ENCODE measurements around the gene ST3GAL5.
A peak's percentile ranks its signal among the peaks of the same experiment; 100 is the strongest.

Gene ST3GAL5

DNA sequence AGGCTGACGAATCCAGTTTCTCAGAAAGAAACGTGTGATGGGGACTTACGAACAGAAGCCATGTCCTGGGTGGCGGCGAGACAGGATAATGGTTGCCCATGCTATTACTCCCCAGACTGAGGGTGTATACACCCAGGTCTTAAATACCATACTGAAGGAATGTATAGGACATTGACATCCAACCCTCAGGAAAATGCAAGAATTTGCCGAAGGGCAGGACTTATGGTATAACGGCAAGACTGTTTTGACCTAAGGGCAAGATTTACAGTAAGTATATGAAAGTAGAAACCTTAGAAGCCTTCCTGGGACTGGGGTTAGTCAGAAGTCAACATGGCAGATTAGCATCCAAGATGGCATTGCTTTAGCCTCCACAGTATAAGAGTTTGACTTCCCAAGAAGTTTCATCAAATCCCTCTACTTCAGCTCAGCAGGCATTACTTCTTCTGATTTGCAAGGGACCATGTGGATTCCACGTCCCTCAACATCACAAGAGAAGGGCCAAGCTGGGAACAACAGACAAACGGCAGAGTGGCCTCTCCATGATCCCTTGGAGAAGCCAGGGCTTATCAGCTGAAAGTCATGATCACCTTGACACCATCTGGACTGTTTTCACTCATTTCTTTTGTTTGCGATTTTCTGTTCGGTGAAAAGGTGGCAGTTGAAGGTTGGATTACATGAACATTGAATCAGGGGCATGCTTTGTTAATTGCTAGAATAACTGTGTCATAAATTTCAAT, 21.1 kb downstream of the ST3GAL5 start:
- Histone ChIP-seq H3K27me3 (replicated peaks; ENCODE audit: control insufficient read depth, insufficient read depth, low read length) (no peaks in the 10 kb centered on the region), H3K4me3 (replicated peaks; ENCODE audit: low read depth, low read length) (no peak overlapping the region), H3K36me3 (ENCODE audit: control insufficient read depth, insufficient read depth, low read length) (no peaks in the 10 kb centered on the region)
- DNase-seq (ENCODE audit: extremely low read depth, insufficient read length): no peak
- no peak for TF ChIP-seq CTCF (IDR thresholded peaks at IDR 0.05; ENCODE audit: insufficient read depth, low read length, poor library complexity, severe bottlenecking)

GRCh38 chr2:85867121-85867520, 21.7 kb downstream of the ST3GAL5 start:
- Histone ChIP-seq H3K27me3 (replicated peaks; ENCODE audit: control insufficient read depth, insufficient read depth, low read length) (no peaks in the 10 kb centered on the region), H3K36me3 (ENCODE audit: control insufficient read depth, insufficient read depth, low read length) (no peaks in the 10 kb centered on the region), H3K4me3 (replicated peaks; ENCODE audit: low read depth, low read length) (no peak overlapping the region)
- DNase-seq (ENCODE audit: extremely low read depth, insufficient read length): no peak
- TF ChIP-seq CTCF (IDR thresholded peaks at IDR 0.05; ENCODE audit: insufficient read depth, low read length, poor library complexity, severe bottlenecking): no peak

DNA sequence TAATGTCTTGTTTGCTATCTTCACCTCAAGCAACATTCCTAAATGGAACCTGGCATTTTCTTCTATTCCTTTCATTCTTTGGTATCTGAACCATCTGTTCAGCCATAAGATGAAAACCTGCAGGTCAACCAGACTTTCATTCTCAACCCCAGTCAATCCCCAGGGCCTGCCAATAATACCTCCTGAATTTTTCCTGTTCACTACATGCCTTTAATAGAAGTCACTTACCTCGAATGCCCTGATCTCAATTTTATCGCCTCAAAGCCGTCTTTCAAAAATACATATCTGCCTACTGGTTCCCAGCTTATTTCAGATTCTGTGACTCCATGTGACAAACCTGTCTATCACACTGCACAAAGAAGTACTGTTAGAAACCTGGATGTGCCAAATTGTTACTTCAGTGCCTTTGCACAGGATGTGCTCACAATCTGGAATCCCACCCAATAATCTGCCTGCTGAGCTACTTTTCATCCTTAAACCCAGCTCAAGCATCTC, 22.6 kb downstream of the ST3GAL5 start:
- Histone ChIP-seq H3K4me3 (replicated peaks; ENCODE audit: low read depth, low read length) (no peak overlapping the region), H3K36me3 (ENCODE audit: control insufficient read depth, insufficient read depth, low read length) (no peaks in the 10 kb centered on the region)
- TF ChIP-seq CTCF (IDR thresholded peaks at IDR 0.05; ENCODE audit: insufficient read depth, low read length, poor library complexity, severe bottlenecking): no peak

GRCh38 chr2:85865539-85866164, 23.1 kb downstream of the ST3GAL5 start:
- no peaks in the 10 kb centered on the region for H3K36me3 ChIP-seq (ENCODE audit: control insufficient read depth, insufficient read depth, low read length)
- peak; percentile 73 for DNase-seq (ENCODE audit: extremely low read depth, insufficient read length)
- no peaks in the 10 kb centered on the region for H3K27me3 ChIP-seq (replicated peaks; ENCODE audit: control insufficient read depth, insufficient read depth, low read length)
- no peak for TF ChIP-seq CTCF (IDR thresholded peaks at IDR 0.05; ENCODE audit: insufficient read depth, low read length, poor library complexity, severe bottlenecking)
- H3K4me3 ChIP-seq (replicated peaks; ENCODE audit: low read depth, low read length): no peak overlapping the region

More for the DNA sequence above, 22.6 kb downstream of the ST3GAL5 start:
- no peak for DNase-seq (ENCODE audit: extremely low read depth, insufficient read length)
- H3K27me3 ChIP-seq (replicated peaks; ENCODE audit: control insufficient read depth, insufficient read depth, low read length): no peaks in the 10 kb centered on the region

GRCh38 chr2:85864654-85865053, 24.1 kb downstream of the ST3GAL5 start:
- no peak overlapping the region for H3K4me3 ChIP-seq (replicated peaks; ENCODE audit: low read depth, low read length)
- H3K27me3 ChIP-seq (replicated peaks; ENCODE audit: control insufficient read depth, insufficient read depth, low read length): no peaks in the 10 kb centered on the region
- DNase-seq (ENCODE audit: extremely low read depth, insufficient read length): no peak
- H3K36me3 ChIP-seq (ENCODE audit: control insufficient read depth, insufficient read depth, low read length): no peaks in the 10 kb centered on the region
- TF ChIP-seq CTCF (IDR thresholded peaks at IDR 0.05; ENCODE audit: insufficient read depth, low read length, poor library complexity, severe bottlenecking): no peak

Measured in GM06990 (cell line).